Activated CD8-positive, alpha-beta T cell treated with anti-CD3 and anti-CD28 coated beads, Interleukin-2, amount 10 ng/mL, durations not matched to agents 7 days and 5 days (primary cell): ENCODE data around the gene WFDC5. TPM values are rescaled to one million over a fixed set of nuclear protein-coding genes. Genes with fewer than 3 reads are reported as not detected.

Source experiments
- ATAC-seq: fragments of 150-1000 bp; cut with Tn5 transposase; one replicate; pipeline ENCODE4 v1.10.0; 2021; ENCODE audit warnings: moderate library complexity
- CTCF ChIA-PET: fragments of 350-600 bp; sonication (Branson Sonifier 250); formaldehyde crosslinking; loops from one replicate; lab custom pipeline; 2021; ENCODE audit warnings: antibody characterized with exemption; lab: Charles Lee
- POLR2A ChIA-PET: fragments of 350-600 bp; sonication (Branson Sonifier 250); formaldehyde crosslinking; loops from one replicate; lab custom pipeline; 2021; ENCODE audit warnings: antibody characterized with exemption; lab: Charles Lee
- DNase-seq: peaks from one replicate; pipeline ENCODE4 v3.0.0-alpha.2; 2020
- H3K27ac Mint-ChIP-seq: one replicate; pipeline ENCODE4 v1.8.0; 2021; ENCODE audit warnings: mild to moderate bottlenecking, mixed read lengths
- H3K27me3 Mint-ChIP-seq: one replicate; pipeline ENCODE4 v1.8.0; 2021; ENCODE audit warnings: low read depth, mixed read lengths
- H3K36me3 Mint-ChIP-seq: one replicate; pipeline ENCODE4 v1.8.0; 2021; ENCODE audit warnings: low read depth, mixed read lengths
- H3K4me1 Mint-ChIP-seq: one replicate; pipeline ENCODE4 v1.8.0; 2021; ENCODE audit warnings: low read depth, mixed read lengths
- H3K4me3 Mint-ChIP-seq: one replicate; pipeline ENCODE4 v1.8.0; 2021; ENCODE audit warnings: mild to moderate bottlenecking, mixed read lengths
- H3K9me3 Mint-ChIP-seq: one replicate; pipeline ENCODE4 v1.8.0; 2022; ENCODE audit warnings: mixed read lengths; ENCODE audit not compliant: insufficient read depth
- total RNA-seq, 2 experiments: library from RNA; stranded (reverse); gene quantifications; one replicate each; pipeline ENCODE4 v1.2.3, GENCODE V29; 2021

Gene WFDC5
- total RNA-seq, 2 experiments from 2014 or later, result not detected

DNA sequence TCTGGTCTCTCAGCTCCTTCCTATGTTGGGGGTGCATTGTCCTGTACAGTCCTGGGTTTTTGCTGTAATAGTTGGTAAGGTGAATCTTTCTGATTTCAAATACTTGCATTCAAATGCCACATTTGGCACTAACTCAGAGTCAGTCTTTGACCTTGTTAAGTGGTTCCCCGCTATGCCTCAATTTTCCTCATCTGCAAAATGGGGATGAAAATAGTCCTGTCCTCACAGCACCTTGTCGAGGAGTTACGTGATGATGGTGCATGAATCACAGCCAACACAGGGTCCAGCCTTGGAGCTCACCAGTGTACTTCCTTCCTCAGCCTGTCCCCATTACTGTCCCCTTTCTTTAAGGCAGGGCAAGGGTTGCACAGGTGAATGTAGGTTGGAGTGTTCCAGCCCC is 1.1 kb downstream of the WFDC5 start:
- Mint-ChIP-seq H3K4me3 (no peak overlapping the region), H3K36me3 (no peaks in the 10 kb centered on the region), H3K27me3 (peaks cover 7% of the 10 kb centered on the region), H3K27ac (no peak overlapping the region), H3K9me3 (no peaks in the 10 kb centered on the region), H3K4me1 (peaks cover 5% of the 10 kb centered on the region)
- ChIA-PET CTCF (interaction anchor here (0.6 to 11.6 kb wide), 9 partner anchors 10 to 180 kb away, joined by 3 to 144 read pairs (median 5); partner anchors contain the start of gene KCNS1), POLR2A (no interaction called here)
- no peak for ATAC-seq
- DNase-seq, result no peak

- POLR2A ChIA-PET, result interaction anchor here (1.6 kb wide), 1 partner anchor 16 kb away, joined by 4 read pairs; no protein-coding TSS in a partner anchor
- ATAC-seq (no peak), DNase-seq (no peak)
- Mint-ChIP-seq H3K4me1 (peaks cover 5% of the 10 kb centered on the region), H3K36me3 (no peaks in the 10 kb centered on the region), H3K27me3 (peaks cover 9% of the 10 kb centered on the region), H3K4me3 (no peak overlapping the region), H3K27ac (no peak overlapping the region), H3K9me3 (no peaks in the 10 kb centered on the region)
- CTCF ChIA-PET, result interaction anchor here (1.0 to 11.6 kb wide), 17 partner anchors 8 to 181 kb away, joined by 3 to 144 read pairs (median 6); partner anchors contain the start of genes KCNS1 and WFDC12
Observed at GRCh38 chr20:45112754-45113153, 2.2 kb downstream of the WFDC5 start.

DNA sequence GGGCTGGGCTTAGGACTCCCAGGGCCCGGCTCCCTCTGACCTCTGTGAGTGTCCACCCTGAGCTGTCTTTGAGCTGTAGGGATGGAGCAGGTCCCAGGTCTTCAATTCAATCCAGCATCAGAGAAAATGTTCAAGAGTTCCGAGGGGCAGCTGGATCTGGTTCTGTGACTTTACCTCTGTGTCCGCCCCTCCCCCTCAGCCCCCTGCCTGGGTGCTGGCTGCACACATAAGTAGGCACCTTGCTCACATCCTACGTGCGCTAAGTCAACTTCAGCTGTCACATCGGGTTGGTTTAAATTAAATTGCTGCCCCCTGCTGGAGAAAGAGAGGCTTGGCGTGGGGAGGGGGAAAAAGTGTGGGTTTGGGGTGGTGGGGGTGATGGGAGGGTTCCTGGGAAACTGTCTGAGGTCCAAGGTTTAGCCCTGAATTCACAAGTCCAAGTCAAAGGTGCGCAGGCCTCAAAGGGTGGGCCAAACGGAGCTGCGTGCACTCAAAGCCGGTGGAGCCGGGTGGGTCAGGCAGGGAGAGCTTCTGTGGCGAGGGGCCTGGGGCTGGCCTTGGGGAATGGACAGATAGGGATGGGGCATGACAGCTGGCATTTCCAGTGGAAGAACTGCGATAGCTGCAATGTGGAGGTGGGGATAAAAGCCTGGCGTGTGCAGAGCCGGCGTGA is 3.0 kb downstream of the WFDC5 start:
- Mint-ChIP-seq H3K27me3 (peaks cover 12% of the 10 kb centered on the region), H3K27ac (no peak overlapping the region), H3K9me3 (no peaks in the 10 kb centered on the region), H3K4me3 (no peak overlapping the region), H3K4me1 (peaks cover 5% of the 10 kb centered on the region), H3K36me3 (no peaks in the 10 kb centered on the region)
- DNase-seq, result no peak
- CTCF ChIA-PET, result interaction anchor here (0.6 to 11.6 kb wide), 22 partner anchors 8 to 182 kb away, joined by 3 to 144 read pairs (median 5); partner anchors contain the start of genes KCNS1 and WFDC12
- POLR2A ChIA-PET, result interaction anchor here (0.5 to 1.6 kb wide), 2 partner anchors 15 to 564 kb away, joined by 4 read pairs; no protein-coding TSS in a partner anchor
- ATAC-seq, result no peak

DNA sequence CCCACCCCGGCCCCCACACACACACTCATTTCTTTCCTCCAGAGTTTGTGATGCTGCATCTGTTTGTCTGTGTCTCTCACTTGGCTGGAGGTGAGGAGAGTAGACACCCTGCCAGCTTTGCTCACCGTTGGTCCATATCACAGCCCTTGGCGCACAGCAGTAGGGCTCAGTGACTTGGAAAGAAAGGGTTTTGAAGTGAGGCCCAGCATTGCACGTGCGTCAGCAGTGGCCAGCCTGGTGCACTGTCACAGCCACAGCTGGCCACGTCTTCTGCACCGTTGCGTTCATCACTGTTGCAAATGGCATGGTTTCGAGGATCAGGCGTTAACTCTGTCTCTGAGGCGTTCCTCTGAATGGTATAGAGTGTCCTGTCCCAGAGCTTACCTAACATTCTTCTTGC is 3.7 kb downstream of the WFDC5 start:
- no peak overlapping the region for H3K4me3 Mint-ChIP-seq
- POLR2A ChIA-PET, result interaction anchor here (1.6 kb wide), 1 partner anchor 14 kb away, joined by 4 read pairs; no protein-coding TSS in a partner anchor
- H3K9me3 Mint-ChIP-seq, result no peaks in the 10 kb centered on the region
- ATAC-seq, result no peak
- CTCF ChIA-PET, result interaction anchor here (0.8 to 11.6 kb wide), 15 partner anchors 8 to 182 kb away, joined by 3 to 144 read pairs (median 5); partner anchors contain the start of gene KCNS1
- H3K4me1 Mint-ChIP-seq, result peaks cover 5% of the 10 kb centered on the region
- peaks cover 14% of the 10 kb centered on the region for H3K27me3 Mint-ChIP-seq
- no peaks in the 10 kb centered on the region for H3K36me3 Mint-ChIP-seq
- no peak for DNase-seq
- H3K27ac Mint-ChIP-seq, result no peak overlapping the region

DNA sequence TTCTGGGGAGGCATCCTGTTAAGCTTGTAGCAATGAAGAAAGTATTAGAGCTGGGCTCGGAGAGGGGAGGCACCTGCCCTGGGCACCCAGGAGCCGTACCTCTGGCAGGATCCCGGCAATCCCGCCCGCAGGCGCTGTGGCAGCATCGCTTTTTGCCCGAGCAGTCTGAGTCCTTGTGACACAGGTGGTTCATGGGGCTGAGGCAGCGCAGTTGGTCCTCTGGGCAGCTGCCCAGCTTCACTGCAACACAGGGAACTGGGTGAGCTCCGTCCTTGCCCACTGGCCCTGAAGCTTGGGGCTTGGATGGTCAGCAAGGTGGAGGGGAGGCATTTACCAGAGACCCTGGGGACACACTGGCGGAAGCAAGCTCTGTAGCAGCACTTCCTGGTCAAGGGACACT is 4.7 kb downstream of the WFDC5 start:
- no peaks in the 10 kb centered on the region for H3K9me3 Mint-ChIP-seq
- no peaks in the 10 kb centered on the region for H3K36me3 Mint-ChIP-seq
- peaks cover 14% of the 10 kb centered on the region for H3K27me3 Mint-ChIP-seq
- DNase-seq, result no peak
- H3K27ac Mint-ChIP-seq, result no peak overlapping the region
- no peak overlapping the region for H3K4me3 Mint-ChIP-seq
- ChIA-PET POLR2A (no interaction called here), CTCF (interaction anchor here (1.1 to 11.6 kb wide), 5 partner anchors 13 to 426 kb away, joined by 3 to 144 read pairs (median 14); partner anchors contain the start of gene KCNS1)
- no peak for ATAC-seq
- peaks cover 5% of the 10 kb centered on the region for H3K4me1 Mint-ChIP-seq

- ATAC-seq (no peak), DNase-seq (no peak)
- H3K36me3 Mint-ChIP-seq, result no peaks in the 10 kb centered on the region
- H3K4me1 Mint-ChIP-seq, result no peaks in the 10 kb centered on the region
- no peak overlapping the region for H3K4me3 Mint-ChIP-seq
- H3K27ac Mint-ChIP-seq, result no peak overlapping the region
- no peaks in the 10 kb centered on the region for H3K9me3 Mint-ChIP-seq
- ChIA-PET POLR2A (no interaction called here), CTCF (interaction anchor here (1.1 to 11.6 kb wide), 4 partner anchors 12 to 425 kb away, joined by 3 to 144 read pairs (median 28); partner anchors contain the start of gene KCNS1)
- H3K27me3 Mint-ChIP-seq, result peaks cover 17% of the 10 kb centered on the region
Observed at GRCh38 chr20:45109634-45110033, 5.3 kb downstream of the WFDC5 start.

DNA sequence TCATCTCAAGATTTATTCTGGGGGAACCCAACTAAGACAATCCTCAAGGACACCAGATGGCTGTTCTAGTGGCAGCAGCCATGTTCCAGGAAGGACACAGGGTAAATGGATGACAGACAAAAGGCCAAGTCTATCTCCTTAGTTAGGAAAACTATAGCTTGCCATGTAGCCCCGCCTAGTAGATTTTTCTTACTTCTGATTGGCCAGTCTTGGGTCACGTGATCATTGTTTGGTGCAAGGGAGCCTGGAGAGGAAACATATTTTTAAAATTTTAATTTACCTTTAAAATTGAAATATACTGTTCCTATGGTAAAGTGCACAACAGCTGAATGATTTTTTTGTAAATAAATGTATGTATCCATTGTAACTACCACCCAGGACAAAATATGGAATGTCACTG is 9.7 kb downstream of the WFDC5 start:
- Mint-ChIP-seq H3K9me3 (no peaks in the 10 kb centered on the region), H3K27me3 (peaks cover 32% of the 10 kb centered on the region), H3K4me1 (peaks cover 4% of the 10 kb centered on the region), H3K4me3 (no peak overlapping the region), H3K27ac (no peak overlapping the region), H3K36me3 (no peaks in the 10 kb centered on the region)
- DNase-seq (no peak), ATAC-seq (no peak)
- ChIA-PET CTCF (interaction anchor here (1.1 to 11.6 kb wide), 4 partner anchors 8 to 187 kb away, joined by 3 to 144 read pairs (median 8); partner anchors contain the start of gene KCNS1), POLR2A (no interaction called here)

- no peaks in the 10 kb centered on the region for H3K36me3 Mint-ChIP-seq
- ATAC-seq, result no peak
- no peak overlapping the region for H3K4me3 Mint-ChIP-seq
- ChIA-PET POLR2A (no interaction called here), CTCF (interaction anchor here (0.9 to 15.3 kb wide), 4 partner anchors 8 to 189 kb away, joined by 3 to 489 read pairs (median 75); partner anchors contain the start of gene KCNS1)
- DNase-seq, result no peak
- H3K9me3 Mint-ChIP-seq, result no peaks in the 10 kb centered on the region
- peaks cover 37% of the 10 kb centered on the region for H3K27me3 Mint-ChIP-seq
- peaks cover 4% of the 10 kb centered on the region for H3K4me1 Mint-ChIP-seq
- H3K27ac Mint-ChIP-seq, result no peak overlapping the region
Observed at GRCh38 chr20:45104786-45105185, 10.2 kb downstream of the WFDC5 start.

DNA sequence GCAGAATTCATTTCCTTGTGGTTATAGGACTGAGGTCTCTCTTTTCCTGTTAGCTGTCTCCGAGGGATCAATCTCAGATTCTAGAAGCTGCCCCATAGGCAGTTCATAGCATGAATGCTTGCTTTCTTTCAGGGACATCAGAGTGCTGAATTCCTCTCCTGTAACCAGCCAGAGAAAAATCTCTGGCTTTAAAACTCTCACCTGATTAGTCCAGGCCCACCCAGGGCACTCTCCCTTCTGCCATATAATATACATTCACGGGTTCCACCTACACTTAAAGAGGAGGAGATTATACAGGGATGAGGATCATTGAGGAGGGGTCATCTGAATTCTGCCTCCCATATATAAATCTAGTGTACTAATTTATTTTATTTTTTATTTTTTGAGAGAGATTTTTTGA is 11.9 kb downstream of the WFDC5 start:
- POLR2A ChIA-PET, result no interaction called here
- H3K27me3 Mint-ChIP-seq, result peaks cover 50% of the 10 kb centered on the region

DNA sequence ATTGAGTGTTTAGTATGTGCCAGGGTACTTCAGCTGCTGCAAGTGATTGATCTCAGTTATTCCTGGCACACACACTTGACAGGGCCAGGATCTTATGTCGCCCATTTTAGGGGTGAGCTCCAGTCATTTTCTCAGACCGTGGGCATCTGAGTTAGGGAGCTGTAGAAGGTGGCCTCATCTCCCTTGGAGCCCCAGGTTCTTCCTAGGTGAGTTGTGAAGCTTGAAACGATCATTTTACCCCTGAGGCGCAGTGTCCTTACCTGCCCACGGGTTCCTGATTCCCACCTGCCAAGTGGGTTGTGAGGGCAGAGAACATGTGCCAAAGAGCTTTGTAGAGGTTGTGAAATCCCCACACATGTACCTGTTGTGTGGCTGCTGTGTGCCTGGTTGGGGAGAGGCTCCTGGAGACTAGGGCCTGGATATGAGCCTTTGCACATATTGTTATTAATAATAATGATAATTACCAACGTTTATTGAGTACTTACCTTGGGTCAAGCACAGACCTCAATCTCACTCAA is 13.6 kb downstream of the WFDC5 start:
- Mint-ChIP-seq H3K4me1 (peaks cover 17% of the 10 kb centered on the region), H3K4me3 (no peak overlapping the region), H3K9me3 (no peaks in the 10 kb centered on the region), H3K36me3 (peaks cover 2% of the 10 kb centered on the region), H3K27me3 (peaks cover 51% of the 10 kb centered on the region), H3K27ac (no peak overlapping the region)
- POLR2A ChIA-PET, result no interaction called here
- ATAC-seq (no peak), DNase-seq (no peak)
- CTCF ChIA-PET, result interaction anchor here (7.2 to 15.3 kb wide), 3 partner anchors 8 to 191 kb away, joined by 100 to 489 read pairs (median 144); partner anchors contain the start of gene WFDC5

More for the DNA sequence above, 11.9 kb downstream of the WFDC5 start:
- no peak overlapping the region for H3K4me3 Mint-ChIP-seq
- ATAC-seq (no peak), DNase-seq (no peak)
- H3K4me1 Mint-ChIP-seq, result peaks cover 11% of the 10 kb centered on the region
- H3K36me3 Mint-ChIP-seq, result no peaks in the 10 kb centered on the region
- no peaks in the 10 kb centered on the region for H3K9me3 Mint-ChIP-seq
- CTCF ChIA-PET, result interaction anchor here (1.5 to 15.3 kb wide), 2 partner anchors 8 to 57 kb away, joined by 3 to 489 read pairs; no protein-coding TSS in a partner anchor
- no peak overlapping the region for H3K27ac Mint-ChIP-seq

DNA sequence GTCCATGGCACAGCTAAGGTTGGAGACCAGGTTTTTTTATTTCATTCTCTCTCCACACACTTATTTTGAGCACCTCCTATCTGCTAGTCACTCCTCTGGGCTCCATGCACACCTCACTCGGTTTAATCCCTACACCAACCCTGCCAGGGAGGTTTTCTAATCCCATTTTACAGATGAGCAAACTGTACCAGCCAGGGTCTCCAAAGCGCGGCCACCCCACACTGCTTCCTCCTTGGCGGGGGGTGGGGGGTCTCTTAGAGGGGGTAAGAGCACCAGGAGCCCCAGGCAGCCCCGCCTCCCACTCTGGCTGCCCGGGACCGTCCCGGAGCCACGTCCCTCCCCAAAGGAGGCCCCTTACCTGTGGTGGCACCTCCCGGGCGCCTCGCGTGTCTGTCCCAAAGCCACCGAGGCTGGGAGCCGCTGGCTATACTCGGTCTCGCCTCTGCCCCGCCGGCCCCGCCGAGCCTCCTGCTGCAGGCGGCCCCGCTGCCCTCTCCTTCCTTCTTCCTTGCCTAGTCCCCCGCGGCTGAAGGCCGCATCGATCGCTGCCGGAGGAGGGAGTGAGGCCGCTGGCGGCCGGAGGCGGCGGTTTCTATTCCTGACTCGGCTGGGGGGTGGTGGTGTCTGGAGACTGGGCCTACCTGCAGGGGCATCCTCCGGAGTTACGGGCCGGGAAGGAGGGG is 14.3 kb downstream of the WFDC5 start, which contains the start of gene KCNS1:
Gene KCNS1 (minus strand): TSS at position 565 of the 683 bp plus-strand sequence. CDS start 1,891 bp downstream, outside the sequence.
- H3K9me3 Mint-ChIP-seq, result no peaks in the 10 kb centered on the region
- CTCF ChIA-PET, result interaction anchor here (0.7 to 15.3 kb wide), 7 partner anchors 9 to 336 kb away, joined by 3 to 489 read pairs (median 3); partner anchors contain the start of gene WFDC5
- POLR2A ChIA-PET, result no interaction called here
- peaks cover 17% of the 10 kb centered on the region for H3K4me1 Mint-ChIP-seq
- H3K27me3 Mint-ChIP-seq, result peaks cover 53% of the 10 kb centered on the region
- H3K4me3 Mint-ChIP-seq, result no peak within 1 kb of the TSS
- H3K27ac Mint-ChIP-seq, result no peak within 1 kb of the TSS
- peaks cover 2% of the 10 kb centered on the region for H3K36me3 Mint-ChIP-seq
- ATAC-seq (no peak), DNase-seq (no peak)
